ENCODE measurements around the gene RFT1. TPM values are rescaled to one million over a fixed set of nuclear protein-coding genes. Genes with fewer than 3 reads are reported as not detected.

RFT1 gene
- total RNA-seq, 4 donors from 2014 or later, result 2.2 to 10.3 (median 8.5) TPM

DNA sequence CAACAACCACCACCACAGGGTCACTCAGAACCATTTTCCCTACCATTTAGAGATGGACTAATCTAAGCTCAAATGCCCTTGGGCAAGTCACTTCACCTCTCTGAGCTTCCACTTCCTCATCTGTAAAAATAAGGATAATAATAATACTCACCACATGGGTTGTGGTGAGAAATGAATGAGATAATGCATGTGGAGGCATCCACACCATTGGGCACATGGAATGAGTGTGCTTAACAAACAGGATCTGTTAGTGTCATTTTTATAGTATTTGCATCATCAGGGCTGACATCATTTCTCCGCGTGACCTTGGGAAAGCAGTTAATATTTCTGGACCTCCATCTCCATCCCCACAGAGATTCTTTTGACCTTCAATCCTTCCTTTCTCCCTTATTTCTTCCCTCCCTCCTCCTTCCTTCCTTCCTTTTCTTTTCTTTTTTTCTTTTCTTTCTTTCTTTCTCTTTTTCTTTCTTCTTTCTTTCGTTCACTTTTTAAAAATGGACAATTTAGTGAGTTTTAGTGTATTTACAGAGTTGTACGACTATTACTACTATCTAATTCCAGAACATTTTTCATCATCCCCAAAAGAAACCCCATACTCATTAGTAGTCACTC, 7.7 kb upstream of the RFT1 start:
- 87 to 91% methylated on average over 4 of the region's 4 CpGs for WGBS, 2 donors (ENCODE audit: low coverage in 1 of 2)
- intact Hi-C loops (cut with DNase I; ENCODE audit: low total_unique reads) (no loop called here), in situ Hi-C loops (cut with MboI; ENCODE audit: low pct_ligation_motif_present in 1 of 4, low pct_unique_long_range_greater_than_20kb in 1 of 4, low sequenced_read_pairs in 3 of 4) (no loop called here)
- DNase-seq, result no peak
- no peaks in the 10 kb centered on the region for H3K27me3 ChIP-seq
- TF ChIP-seq CTCF (IDR thresholded peaks at IDR 0.05) (no peak), POLR2AphosphoS5 (IDR thresholded peaks at IDR 0.05) (no peak), EP300 (IDR thresholded peaks at IDR 0.05; ENCODE audit: low read depth) (no peak), POLR2A (IDR thresholded peaks at IDR 0.05) (no peak)
- no peaks in the 10 kb centered on the region for H3K36me3 ChIP-seq
- no peak overlapping the region for H3K4me3 ChIP-seq
- H3K27ac ChIP-seq, result no peak overlapping the region
- H3K9me3 ChIP-seq, result no peaks in the 10 kb centered on the region
- H3K4me1 ChIP-seq, result peaks cover 0 to 9% (median 0%) of the 10 kb centered on the region in 4 donors

GRCh38 chr3:53137221-53137620, 7.0 kb upstream of the RFT1 start:
- peaks cover 0 to 9% (median 0%) of the 10 kb centered on the region in 4 donors for H3K4me1 ChIP-seq
- no peak overlapping the region for H3K4me3 ChIP-seq
- H3K36me3 ChIP-seq, result no peaks in the 10 kb centered on the region
- no peak for TF ChIP-seq POLR2AphosphoS5 (IDR thresholded peaks at IDR 0.05)
- TF ChIP-seq CTCF (IDR thresholded peaks at IDR 0.05), result no peak
- no peak for TF ChIP-seq POLR2A (IDR thresholded peaks at IDR 0.05)
- TF ChIP-seq EP300 (IDR thresholded peaks at IDR 0.05; ENCODE audit: low read depth), result no peak
- H3K27ac ChIP-seq, result no peak overlapping the region
- WGBS, 2 donors (ENCODE audit: low coverage in 1 of 2), result 46% methylated on average over 2 of the region's 2 CpGs; no CpG with 5 or more reads in 1 of the 2 donors
- H3K9me3 ChIP-seq, result no peaks in the 10 kb centered on the region
- no peaks in the 10 kb centered on the region for H3K27me3 ChIP-seq
- intact Hi-C loops (cut with DNase I; ENCODE audit: low total_unique reads), result no loop called here
- in situ Hi-C loops (cut with MboI; ENCODE audit: low pct_ligation_motif_present in 1 of 4, low pct_unique_long_range_greater_than_20kb in 1 of 4, low sequenced_read_pairs in 3 of 4), result no loop called here
- no peak for DNase-seq

- Histone ChIP-seq H3K4me1 (peaks cover 4 to 20% (median 9%) of the 10 kb centered on the region in 4 donors), H3K4me3 (no peak overlapping the region), H3K36me3 (no peaks in the 10 kb centered on the region), H3K27ac (peak overlapping the region; percentile 22 to 48 (median 34)), H3K27me3 (no peaks in the 10 kb centered on the region), H3K9me3 (no peaks in the 10 kb centered on the region)
- TF ChIP-seq CTCF (IDR thresholded peaks at IDR 0.05) (peak; percentile 75 to 95 (median 81)), POLR2A (IDR thresholded peaks at IDR 0.05) (no peak), POLR2AphosphoS5 (IDR thresholded peaks at IDR 0.05) (peak in 2 of 3 donors; percentile 44 to 63), EP300 (IDR thresholded peaks at IDR 0.05; ENCODE audit: low read depth) (no peak)
- in situ Hi-C loops (cut with MboI; ENCODE audit: low pct_ligation_motif_present in 1 of 4, low pct_unique_long_range_greater_than_20kb in 1 of 4, low sequenced_read_pairs in 3 of 4) (no loop called here), intact Hi-C loops (cut with DNase I; ENCODE audit: low total_unique reads) (loop anchor here (5.0 kb wide), 1 partner anchor 63 kb away; no protein-coding TSS in a partner anchor)
- WGBS, 2 donors (ENCODE audit: low coverage in 1 of 2), result 19 to 60% methylated on average over 1 to 6 of the region's 6 CpGs
- peak; percentile 89 for DNase-seq
These were observed 4.5 kb upstream of the RFT1 start for GRCh38 chr3:53134631-53135232.

- peak; percentile 53 for DNase-seq
- Histone ChIP-seq H3K9me3 (no peaks in the 10 kb centered on the region), H3K4me3 (no peak overlapping the region), H3K27me3 (no peaks in the 10 kb centered on the region), H3K27ac (peak overlapping the region in 1 of 4 donors; percentile 94), H3K4me1 (peaks cover 14 to 30% (median 21%) of the 10 kb centered on the region in 4 donors), H3K36me3 (no peaks in the 10 kb centered on the region)
- WGBS, 2 donors (ENCODE audit: low coverage in 1 of 2), result 74% methylated on average over 3 to 5 of the region's 5 CpGs
- in situ Hi-C loops (cut with MboI; ENCODE audit: low pct_ligation_motif_present in 1 of 4, low pct_unique_long_range_greater_than_20kb in 1 of 4, low sequenced_read_pairs in 3 of 4) (no loop called here), intact Hi-C loops (cut with DNase I; ENCODE audit: low total_unique reads) (loop anchor here (5.0 kb wide), 1 partner anchor 65 kb away; no protein-coding TSS in a partner anchor)
- TF ChIP-seq EP300 (IDR thresholded peaks at IDR 0.05; ENCODE audit: low read depth) (no peak), POLR2AphosphoS5 (IDR thresholded peaks at IDR 0.05) (no peak), POLR2A (IDR thresholded peaks at IDR 0.05) (no peak), CTCF (IDR thresholded peaks at IDR 0.05) (no peak)
These were observed 2.1 kb upstream of the RFT1 start for GRCh38 chr3:53132347-53132746.

All from transverse colon (tissue), 4 donors.